Left cardiac atrium (tissue), 4 donors: ENCODE data around the gene DNMBP. TPM values are rescaled to one million over a fixed set of nuclear protein-coding genes. Genes with fewer than 3 reads are reported as not detected.
"Not testable (repeated sequence)": the region's sequence is repeated elsewhere in the genome, so short reads cannot be mapped to it uniquely, and the experiment has no call there.

Source experiments
- ATAC-seq, 2 donors: fragments of 200-7000 bp; cut with Tn5 transposase; one replicate each; pipeline ENCODE4 v1.9.1; 2020; ENCODE audit warnings: mild to moderate bottlenecking in 2 of 2, moderate library complexity in 2 of 2
- DNase-seq: peaks from one replicate; pipeline ENCODE4 v3.0.0-alpha.2; 2020
- intact Hi-C, 2 donors: fragments of 100-400 bp; cut with DNase I; formaldehyde crosslinking; loops; one replicate each; pipeline versions ENCODE4 v1.14.1 to v1.15.1; 2022 to 2023
- total RNA-seq, 2 donors: library from RNA; stranded (reverse); fragmentation: NEBNext Ultra II Directional; extraction: Animal tissue kit (Norgen Biotek cat#: 25700); gene quantifications; one replicate each; pipeline ENCODE4 v1.2.1, GENCODE V29; 2021
- donor health status: DM: no; HTN: yes; CAD: no.
- donor health status: DM: no; HTN: yes; CAD: no; lungs with severe emphysema.
- donor health status: DM: yes; HTN: yes; CAD: no.
- donor health status: Dilated cardiomyopathy.

Gene DNMBP
- total RNA-seq, 2 donors from 2014 or later = 6.7 to 7.9 TPM

DNA sequence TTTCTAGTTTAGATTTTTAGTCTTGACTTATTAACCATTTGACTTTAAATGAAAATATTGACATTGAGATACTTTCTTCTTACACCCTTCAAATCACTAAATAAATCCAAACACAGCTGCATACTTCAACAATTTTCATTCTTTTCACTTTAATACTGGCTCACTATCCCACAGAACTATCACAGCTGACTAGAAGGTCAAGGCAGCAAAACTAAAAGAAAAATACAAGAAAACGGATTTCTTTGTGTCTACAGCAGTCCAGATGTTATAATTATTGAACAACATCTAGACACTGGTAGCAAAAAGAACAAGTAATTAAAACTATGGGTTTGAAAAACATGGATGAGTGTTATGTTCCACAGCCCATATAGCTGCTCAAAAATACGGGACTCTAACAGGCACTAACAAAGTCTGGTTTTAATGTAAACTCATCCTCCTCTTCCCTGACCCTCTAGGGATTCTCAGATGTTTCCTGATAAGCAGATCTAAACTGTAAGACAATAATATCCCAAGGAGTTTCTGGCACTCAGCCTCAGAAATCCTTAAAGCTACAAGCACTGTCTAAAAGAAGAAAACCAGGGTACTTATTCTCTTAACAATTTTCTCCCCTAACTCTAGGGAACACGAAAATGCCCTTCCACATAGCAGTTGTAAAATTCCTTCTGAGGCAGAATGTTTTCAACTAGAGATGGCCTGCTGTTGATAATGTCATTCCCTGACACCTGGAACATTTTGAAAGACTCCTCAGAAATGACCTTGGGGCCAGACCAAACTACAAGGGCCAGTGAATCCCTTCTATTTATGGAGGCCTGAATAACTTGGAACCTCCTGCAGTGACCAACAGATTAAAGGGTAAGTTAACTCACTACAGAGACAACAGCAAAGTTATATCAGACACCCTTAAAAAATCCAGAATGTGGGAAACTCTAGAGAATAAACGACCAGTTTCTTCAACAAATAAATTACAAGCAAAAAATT lies 12.8 kb downstream of the DNMBP start:
- ATAC-seq (peak in 1 of 2 donors; percentile 55), DNase-seq (no peak)
- intact Hi-C loops = no loop called here

DNA sequence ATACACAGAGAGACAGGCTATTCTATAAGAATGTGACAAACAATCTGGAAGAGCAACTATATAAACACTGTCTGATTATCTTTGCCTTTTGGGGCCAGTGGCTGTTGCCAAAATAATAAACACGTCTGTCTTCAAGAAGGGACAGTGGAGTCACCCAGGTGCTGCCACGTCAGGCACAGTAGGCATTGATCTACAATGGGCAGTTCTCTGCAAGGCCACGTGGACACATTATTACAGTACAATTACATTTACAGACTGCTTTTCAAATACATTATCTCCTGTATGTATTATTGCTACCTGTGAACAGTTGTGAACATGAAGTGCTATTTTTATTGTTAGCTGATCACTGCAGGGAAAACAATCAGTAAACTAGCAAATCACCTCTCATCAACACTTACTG lies 14.0 kb downstream of the DNMBP start:
- intact Hi-C loops = no loop called here
- no peak for ATAC-seq
- DNase-seq = no peak

DNA sequence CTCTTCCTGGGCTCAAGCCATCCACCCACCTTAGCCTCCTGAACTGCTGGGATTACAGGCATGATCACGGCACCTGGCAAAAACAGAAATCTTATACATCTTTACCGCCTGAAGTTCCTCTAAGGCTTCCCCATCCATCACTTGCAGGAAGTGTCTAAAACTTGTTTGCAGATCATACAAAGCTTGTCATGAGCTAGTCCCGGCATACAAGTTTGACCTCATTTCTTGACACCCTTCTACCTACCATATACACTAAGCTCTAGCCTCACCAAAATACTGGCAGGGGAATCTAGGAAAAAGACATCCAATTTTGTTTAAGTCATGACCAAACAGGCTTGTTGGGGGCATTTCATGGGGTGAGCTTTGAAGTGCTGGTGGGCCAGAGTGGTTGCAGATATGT lies 14.5 kb downstream of the DNMBP start:
- no peak for DNase-seq
- ATAC-seq = no peak
- intact Hi-C loops = no loop called here

- DNase-seq (no peak), ATAC-seq (no peak)
- intact Hi-C loops = no loop called here
Measured at GRCh38 chr10:99994801-99995200, 14.9 kb downstream of the DNMBP start.

DNA sequence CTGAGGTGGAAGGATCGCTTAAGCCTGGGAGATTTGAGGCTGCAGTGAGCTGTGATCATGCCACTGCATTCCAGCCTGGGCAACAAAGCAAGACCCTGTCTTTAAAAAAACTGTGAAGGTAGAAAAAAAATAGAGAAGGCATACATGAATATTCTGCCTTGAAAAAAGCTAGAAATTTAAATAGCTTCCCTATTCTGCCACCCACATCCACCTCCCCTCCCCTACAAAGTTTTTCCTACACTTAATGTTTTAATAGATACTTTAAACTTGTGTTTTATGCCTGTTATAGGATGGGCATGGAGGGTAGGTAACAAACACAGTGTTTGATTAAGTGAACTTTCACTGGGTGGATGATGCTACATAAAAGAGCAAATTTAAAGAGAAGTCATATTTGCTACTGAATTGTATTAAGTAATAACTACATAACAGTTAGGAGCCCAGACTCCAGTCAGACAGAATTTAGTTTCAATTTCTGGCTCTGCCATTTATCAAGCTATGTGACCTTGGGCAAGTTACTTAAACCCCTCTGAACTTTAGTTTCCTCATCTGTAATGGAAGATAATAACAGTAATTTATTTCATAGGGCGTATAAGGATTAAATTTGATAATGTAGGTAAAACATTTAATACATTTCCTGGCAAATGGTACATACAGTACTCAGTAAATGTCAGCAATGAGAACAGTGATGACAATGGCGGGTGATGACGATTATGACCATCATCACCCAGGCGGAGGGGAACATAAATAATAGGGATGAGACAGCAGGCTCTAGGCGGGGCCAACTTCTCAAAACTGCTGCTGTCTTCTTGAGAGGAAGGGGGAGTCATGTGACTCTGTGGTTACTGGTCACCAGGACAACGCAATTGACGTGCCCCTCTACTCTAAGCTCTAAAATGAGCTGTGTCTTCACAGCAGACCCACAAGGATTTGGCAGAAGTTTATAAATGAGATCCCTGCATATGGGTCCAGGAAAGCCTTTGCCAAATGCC lies 15.8 kb downstream of the DNMBP start:
- DNase-seq (peak; percentile 59), ATAC-seq (peak; percentile 81 to 82)
- intact Hi-C loops = no loop called here

GRCh38 chr10:99985637-99986036 lies 24.1 kb downstream of the DNMBP start:
- DNase-seq, ATAC-seq, intact Hi-C loops: not testable (repeated sequence)

DNA sequence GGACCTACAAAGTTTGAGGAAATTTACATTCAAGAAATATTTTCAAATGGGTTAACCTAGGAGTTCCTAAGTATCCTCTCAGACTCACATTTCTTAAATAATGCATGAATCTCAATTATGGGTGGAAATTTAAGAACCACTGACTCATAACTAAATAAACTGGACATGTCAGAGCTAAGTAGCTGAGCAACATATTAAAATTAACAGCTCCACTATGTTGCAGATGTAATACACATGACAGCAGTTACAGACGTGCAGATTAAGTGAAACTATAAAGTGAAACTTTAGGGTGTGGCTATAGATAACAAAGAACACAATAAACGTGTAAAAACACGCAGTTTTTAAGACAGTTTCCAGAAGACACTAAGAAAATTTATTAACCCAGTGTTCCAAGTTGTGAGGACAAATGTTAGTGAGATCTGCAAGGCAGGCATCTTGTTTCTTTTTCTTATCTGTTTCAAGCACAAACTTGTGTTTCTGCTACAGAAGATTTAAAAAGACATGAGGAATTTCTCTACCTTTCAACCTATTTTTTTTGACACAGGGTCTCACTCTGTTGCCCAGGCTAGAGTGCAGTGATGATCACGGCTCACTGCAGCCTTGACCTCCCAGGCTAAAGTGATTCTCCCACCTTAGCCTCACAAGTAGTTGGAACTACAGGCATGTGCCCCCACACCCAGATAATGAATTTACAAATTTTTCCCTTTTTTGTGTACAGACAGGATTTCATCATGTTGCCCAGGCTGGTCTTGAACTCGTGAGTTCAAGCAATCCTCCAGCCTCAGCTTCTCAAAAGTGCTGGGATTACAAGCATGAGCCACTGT lies 25.3 kb downstream of the DNMBP start:
- ATAC-seq = peak in 1 of 2 donors; percentile 50
- intact Hi-C loops = no loop called here
- DNase-seq = no peak

- DNase-seq (peak; percentile 47), ATAC-seq (peak; percentile 74 to 86)
- intact Hi-C loops = no loop called here
Measured at GRCh38 chr10:99983280-99983988, 26.3 kb downstream of the DNMBP start.

GRCh38 chr10:99982728-99983127 lies 27.0 kb downstream of the DNMBP start:
- DNase-seq (no peak), ATAC-seq (no peak)
- intact Hi-C loops = no loop called here

DNA sequence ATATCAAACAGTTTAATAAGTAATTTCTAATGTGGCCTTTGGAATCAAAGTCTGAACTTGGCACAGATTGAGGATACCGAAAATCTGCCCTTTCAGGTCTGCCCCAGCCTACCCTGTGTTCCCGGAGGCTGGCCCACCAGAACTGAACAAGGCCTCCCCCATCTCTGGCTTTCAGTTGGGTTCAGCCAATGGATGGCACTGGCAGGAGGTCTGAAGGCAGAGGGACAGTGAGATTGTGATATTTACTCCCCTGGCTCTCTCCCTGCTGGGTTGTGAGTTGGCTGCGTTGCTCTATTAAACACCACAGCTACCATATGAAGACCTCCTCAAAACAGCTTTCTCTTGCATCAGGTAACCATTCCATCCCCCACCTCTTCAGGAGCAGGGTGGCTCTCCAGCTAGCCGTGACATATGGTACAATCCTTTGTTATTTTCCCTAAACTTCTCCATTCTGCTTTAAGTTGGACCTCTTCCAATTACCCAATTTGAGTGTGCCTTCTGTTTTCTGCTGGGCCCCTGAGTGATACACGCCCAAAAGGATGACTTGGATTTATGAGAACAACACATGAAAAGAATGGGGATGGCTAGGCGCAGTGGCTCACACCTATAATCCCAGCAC lies 28.1 kb downstream of the DNMBP start:
- DNase-seq (no peak), ATAC-seq (no peak)
- intact Hi-C loops = no loop called here

DNA sequence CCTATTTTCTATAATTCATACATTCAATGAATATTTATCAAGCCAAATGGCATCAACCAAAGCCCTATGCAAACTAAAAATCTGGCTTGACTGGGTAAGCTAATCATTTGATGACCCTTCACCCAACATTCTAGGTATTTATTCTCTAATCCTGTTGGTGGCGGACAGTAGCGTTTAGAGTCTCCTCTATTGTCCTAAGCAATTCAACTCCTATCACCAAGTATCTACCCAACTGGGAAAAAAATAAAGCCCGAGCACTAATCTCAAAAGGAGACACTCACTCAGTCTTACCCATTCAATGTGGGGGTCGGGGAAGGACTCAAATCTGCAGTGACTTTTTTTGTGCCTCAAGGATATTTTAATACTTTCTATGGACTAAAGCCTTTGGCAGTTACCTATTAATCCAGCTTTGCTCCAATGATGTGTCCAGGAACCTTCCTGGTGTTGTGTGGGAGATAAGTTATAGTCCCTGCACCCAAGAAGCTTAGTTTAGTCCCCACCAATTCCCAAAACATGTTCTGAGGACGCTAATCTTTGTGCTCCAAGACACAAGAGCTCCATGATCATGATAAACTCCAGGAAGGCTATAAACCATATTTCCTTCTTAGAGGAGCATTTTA lies 30.6 kb downstream of the DNMBP start:
- no peak for DNase-seq
- intact Hi-C loops = no loop called here
- ATAC-seq = no peak

DNA sequence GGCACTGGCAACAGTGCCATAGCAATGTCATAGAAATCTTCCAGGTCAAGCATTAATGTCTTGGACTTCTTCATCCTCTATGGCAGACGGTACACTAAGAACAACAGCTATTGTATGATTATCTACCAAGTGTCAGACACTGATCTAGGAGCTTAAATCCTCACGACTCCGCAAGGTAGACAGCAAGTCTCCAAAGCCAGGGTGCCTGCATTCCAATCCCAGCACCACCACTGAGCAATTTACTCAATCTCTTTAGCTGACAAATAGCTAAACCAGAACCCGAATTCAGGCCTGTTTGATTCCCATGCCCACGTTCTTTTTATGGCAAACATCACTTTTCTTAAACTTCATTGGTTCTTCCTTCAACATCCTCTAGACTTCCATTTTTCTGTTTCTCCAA lies 31.8 kb downstream of the DNMBP start:
- no peak for ATAC-seq
- intact Hi-C loops = no loop called here
- DNase-seq = no peak

GRCh38 chr10:99976886-99977665 lies 32.7 kb downstream of the DNMBP start:
- intact Hi-C loops = no loop called here
- DNase-seq = no peak
- ATAC-seq = peak; percentile 87 to 98

- intact Hi-C loops = no loop called here
- DNase-seq (no peak), ATAC-seq (peak in 1 of 2 donors; percentile 40)
Measured at GRCh38 chr10:99975942-99976809, 33.6 kb downstream of the DNMBP start.

DNA sequence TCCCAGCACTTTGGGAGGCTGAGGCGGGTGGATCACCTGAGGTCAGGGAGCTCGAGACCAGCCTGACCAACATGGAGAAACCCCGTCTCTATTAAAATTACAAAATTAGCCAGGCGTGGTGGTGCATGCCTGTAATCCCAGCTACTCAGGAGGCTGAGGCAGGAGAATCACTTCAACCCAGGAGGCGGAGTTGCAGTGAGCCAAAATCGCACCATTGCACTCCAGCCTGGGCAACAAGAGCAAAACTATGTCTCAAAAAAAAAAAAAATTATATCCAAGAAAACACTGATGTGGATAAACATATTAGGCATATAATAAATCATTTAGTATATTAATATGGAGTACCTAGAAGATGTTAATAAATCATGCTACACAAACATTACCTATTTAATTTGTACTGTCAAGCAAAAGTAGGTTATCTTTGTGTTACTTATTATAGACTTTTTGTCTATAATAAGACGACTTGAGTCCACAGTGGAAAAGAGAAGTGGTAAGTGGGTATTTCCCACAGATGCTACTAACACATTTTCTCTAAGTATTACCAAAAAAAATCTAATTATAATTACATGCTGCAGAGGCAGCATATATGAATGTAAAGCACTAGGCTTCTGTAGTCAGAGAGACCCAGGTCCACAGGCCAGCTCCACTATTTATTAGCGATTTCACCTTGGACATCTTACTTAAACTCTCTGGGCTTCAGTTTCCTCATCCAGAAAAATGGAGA lies 34.5 kb downstream of the DNMBP start:
- ATAC-seq = no peak
- intact Hi-C loops = no loop called here
- no peak for DNase-seq
